ENCODE data around the gene DCLK2.

Gene DCLK2

DNA sequence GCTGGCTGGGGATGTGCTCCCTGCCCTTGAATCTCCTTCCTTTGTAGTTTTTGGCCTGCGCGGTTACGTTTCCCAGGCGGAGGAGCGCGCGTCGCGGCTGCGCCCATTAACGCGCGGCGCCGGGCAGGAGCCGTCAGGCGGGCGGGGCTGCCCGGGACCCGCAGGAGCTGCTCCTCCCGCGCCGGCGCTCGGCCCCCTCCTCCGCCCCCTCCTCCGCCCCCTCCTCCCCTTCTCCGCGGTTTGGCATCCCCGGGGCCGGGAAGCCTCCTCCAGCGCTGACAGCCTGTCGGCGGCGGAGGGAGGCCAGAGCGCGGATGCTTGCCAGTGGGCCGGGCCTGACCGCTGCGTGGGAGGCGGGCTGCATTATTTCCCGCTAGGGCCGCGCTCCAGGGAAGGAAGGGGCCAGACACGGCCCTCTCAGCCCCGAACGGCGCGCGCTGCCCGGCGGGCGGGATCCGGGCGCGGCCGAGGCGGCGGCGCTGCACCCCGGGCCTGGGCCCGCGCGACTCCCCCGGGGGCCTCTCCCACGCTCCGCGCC, at the start of gene DCLK2:
Gene DCLK2 (plus strand): TSS at position 405 of the 538 bp plus-strand sequence. CDS start 583 bp downstream, outside the sequence.
- peak in 1 of 2 donors; percentile 33 for DNase-seq

- DNase-seq = no peak
Observed at GRCh38 chr4:150032541-150032940, 45.7 kb upstream of the DCLK2 start.

DNA sequence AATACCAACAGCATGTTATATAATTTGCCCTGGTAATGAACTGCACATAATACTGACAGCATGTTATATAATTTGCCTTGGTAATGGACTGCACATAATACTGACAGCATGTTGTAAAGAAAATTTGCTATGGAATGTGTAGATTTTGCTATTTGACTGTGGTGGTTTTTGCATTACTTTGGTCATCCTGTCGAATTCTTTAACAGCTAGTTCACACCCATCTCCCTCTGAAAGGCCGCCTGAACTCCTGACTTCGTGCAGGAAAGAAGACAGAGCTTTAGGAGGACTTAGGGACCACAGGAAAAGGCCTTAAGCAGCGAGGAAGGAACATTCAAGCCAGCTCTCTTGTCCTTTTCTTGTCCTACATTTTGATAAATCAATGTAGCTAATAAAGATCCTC, 45.2 kb upstream of the DCLK2 start:
- DNase-seq = no peak

- DNase-seq = no peak
Observed at GRCh38 chr4:150033901-150034300, 44.3 kb upstream of the DCLK2 start.

GRCh38 chr4:150037251-150037856, 40.9 kb upstream of the DCLK2 start:
- no peak for DNase-seq

DNA sequence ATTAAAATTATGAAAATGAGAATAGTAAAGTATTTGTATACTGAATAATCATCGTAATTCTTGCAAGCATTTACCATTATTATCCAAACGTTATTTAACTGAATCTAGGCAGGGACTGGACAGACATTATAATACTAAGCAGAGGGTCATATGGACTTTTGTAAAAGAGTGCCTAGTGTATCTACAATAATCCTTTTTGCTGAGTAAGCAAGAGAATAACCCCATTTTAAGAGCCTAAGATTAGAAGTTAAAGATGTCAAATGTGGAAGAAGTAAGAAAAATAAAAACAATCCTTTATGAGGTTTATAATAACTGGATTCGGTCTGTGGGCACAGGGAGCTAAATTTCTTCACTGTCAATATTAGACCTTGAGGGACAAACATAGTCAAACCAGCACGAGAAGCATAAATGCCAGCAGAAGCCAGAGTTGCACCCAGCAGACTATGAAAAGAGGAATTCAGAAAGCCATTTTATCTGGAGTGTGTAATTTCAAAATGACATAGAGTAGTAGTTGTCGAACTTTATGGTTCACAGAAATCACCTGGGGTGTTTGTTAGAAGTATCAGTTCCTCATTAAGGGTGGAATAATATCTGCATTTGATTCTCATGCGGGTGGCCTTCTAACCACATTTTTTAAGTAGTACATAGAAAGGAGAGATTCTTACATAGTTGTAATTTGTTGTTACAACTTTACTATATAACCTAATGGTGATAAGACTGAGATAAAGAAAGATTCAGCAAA, 39.7 kb upstream of the DCLK2 start:
- DNase-seq = no peak

DNA sequence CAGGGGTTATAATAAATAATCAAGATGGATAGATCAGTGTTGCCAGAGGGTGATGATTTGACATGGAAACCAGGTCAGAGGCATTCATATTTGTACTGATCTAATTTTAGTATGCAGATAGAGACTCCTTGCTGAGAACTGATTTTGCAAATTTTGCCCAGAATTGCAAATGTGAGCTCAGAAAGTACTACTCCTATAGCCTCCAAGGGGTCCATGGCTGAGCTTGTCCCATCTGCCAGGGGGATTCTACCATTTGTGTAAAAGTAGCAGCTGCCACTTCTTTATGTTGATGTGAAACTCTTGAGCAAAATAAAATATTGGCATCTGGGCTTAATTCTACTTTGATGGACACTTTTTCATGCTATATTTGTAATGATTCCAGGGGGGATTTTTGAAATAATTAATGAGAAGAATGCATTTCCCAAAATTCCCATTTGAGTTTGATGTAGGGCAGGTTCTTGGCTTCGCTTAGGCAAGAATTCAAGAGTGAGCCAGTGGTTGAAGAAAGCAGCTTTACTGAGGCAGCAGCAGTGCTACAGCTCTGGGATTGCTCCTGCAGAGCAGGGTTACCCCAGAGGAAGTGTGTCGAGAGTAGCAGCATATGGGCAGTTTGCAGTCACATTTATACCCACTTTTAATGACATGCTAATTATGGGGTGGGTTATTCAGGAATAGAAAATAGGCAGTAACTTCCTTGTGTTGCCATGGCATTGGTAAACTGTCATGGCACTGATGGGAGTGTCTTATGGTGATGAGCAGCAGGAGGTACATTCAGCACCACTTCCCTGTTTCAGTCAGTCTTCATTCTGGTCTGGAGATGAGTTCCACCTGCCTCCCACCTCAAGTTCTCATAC, 38.7 kb upstream of the DCLK2 start:
- no peak for DNase-seq

- DNase-seq = no peak
Observed at GRCh38 chr4:150044517-150044916, 33.7 kb upstream of the DCLK2 start.

DNA sequence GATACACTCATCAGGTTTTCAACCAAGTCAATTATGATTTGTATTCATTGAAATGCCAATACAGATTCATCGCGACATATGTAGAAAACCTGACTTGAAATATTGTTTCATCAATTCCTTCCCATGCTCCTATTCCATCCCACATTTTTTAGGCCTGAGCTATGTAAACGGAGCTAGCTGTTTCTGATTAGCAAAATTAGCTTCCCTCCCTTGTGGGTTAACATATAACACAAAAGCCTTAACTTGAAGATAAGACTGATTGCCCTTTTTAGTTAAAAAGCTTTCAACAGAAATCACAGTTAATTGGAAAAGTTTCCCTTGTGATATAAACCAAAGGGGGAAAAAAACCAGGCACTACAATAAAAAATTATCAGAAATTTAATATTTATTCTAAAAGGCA, 32.8 kb upstream of the DCLK2 start:
- no peak for DNase-seq

- DNase-seq = no peak
Observed at GRCh38 chr4:150046728-150047217, 31.5 kb upstream of the DCLK2 start.

GRCh38 chr4:150047546-150047945, 30.7 kb upstream of the DCLK2 start:
- DNase-seq = no peak

GRCh38 chr4:150049682-150050081, 28.6 kb upstream of the DCLK2 start:
- no peak for DNase-seq

- DNase-seq = no peak
Observed at GRCh38 chr4:150050566-150050965, 27.7 kb upstream of the DCLK2 start.

GRCh38 chr4:150051111-150051510, 27.1 kb upstream of the DCLK2 start:
- no peak for DNase-seq

- DNase-seq = no peak
Observed at GRCh38 chr4:150055467-150055866, 22.8 kb upstream of the DCLK2 start.

DNA sequence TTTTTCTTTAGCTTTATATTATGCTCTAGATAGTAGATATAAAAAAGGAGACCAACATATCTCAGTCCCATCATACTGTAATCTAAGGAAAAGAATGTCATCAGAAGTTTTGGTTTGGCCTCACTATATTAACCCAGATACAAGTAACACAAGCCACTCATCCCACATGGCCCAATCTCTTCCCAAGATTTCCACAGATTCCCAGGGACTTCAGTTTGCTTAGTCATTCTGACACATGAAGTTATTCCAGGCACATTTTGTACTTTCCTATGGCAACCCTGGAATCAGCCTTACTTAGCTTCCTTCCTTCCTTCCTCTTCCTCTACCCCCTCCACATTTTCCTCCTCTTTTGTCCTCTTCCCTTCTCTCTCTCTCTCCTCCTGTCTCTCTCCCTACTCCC, 21.7 kb upstream of the DCLK2 start:
- DNase-seq = no peak

DNA sequence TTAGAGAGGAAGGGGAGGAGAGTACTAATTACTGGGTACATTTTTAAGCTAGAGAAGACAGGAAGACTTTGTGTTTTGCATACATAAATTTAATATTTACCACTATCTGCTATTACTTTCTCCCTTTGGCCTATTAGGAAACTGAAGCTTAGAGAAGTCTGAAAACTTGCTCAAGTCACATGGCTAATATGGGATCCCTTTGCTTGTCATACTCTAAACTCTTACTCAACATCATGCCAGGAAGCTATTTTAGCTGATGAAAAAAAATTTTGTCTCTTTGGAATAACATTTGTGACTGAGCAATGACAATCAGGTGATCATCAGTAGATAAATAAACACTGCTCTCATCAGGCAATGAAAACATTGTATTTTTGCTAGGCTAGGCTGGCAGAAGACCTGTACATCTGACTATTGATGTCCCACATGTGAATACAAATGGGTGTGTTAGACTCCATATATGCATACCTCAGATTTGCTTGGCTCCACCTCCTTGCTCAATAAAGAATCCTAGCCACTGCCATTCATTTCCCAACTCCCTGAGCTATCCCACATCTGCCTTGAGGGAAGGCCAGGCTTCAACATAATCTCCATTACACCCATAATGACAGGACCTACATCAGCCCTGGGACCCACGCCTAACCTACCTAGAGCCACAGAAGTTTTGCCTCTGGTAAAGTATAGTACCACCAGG, 17.0 kb upstream of the DCLK2 start:
- DNase-seq = no peak

DNA sequence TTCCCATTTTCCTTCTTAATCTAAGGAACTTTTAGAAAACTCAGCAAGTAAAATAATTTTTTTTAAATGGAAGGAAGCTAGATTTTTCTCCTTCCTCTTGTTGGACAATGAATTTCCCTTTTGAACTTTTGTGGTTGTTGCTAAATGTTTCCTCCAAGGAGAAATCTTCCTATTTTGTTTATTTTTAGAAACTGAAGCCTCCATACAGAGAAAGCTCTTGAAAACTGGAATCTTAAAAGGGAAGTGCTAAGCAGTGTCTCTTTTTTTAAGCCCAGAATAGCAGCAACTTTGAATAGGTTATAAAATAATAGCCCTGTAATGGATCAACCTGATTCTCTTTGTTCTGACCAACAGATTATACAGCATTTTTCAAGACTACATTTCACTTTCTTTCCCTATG, 15.1 kb upstream of the DCLK2 start:
- no peak for DNase-seq

DNA sequence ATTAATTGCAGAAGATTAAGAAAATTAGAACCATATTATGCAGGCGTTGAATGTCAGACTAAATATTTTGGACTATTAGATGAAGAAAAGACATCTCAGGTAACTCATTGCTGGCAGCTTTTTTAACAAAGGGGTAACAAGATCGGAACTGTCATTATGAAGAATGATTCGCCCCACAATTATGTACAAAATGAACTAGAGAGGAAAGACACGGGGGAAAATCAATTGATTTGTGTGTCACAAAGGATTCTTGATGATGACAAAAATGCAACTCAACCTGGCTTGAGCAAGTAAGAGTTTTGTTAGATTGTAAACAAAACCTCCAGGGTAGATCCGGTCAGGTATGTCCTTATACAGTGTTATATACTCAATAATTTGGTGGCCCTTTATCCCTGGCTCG, 12.5 kb upstream of the DCLK2 start:
- no peak for DNase-seq

DNA sequence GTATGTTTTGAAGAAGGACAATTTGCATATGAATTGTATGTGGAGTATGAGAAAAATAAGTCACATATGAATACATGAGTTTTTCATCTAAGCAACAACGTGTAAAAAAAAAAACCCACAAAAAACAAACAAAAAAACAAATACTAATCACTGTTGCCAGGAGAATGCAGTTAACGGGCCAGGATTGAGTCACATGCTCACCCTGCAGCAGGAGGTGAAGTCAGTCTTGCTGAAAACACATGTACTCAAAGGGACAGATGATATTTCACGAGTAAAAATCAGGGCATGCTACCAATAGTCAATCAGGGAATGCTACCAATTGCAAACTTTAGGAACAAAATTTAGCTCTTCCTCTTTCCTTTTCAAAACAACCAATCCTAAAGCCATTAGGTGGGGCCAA, 10.4 kb upstream of the DCLK2 start:
- no peak for DNase-seq

GRCh38 chr4:150068300-150068960, 9.8 kb upstream of the DCLK2 start:
- no peak for DNase-seq

- no peak for DNase-seq
Observed at GRCh38 chr4:150069353-150069752, 8.9 kb upstream of the DCLK2 start.

Measured in stimulated activated CD4-positive, alpha-beta T cell treated with anti-CD3 and anti-CD28 coated beads, Interleukin-2, amount 100 ng/mL, for 24 hours (primary cell).